Esophagus squamous epithelium (tissue), 5 donors: Measurements from ENCODE around the gene DGKB. TPM values are rescaled to one million over a fixed set of nuclear protein-coding genes. Genes with fewer than 3 reads are reported as not detected.

Experiments
- DNase-seq: peaks from one replicate; lab custom pipeline; 2025; lab: John Stamatoyannopoulos, UW
- H3K27ac ChIP-seq, 4 donors: fragments of 200-600 bp; sonication (generic); one replicate each; pipeline ENCODE4 v1.5.1; 2016 to 2019; ENCODE audit warnings: mild to moderate bottlenecking in 1 of 4
- H3K27me3 ChIP-seq, 4 donors: fragments of 200-600 bp; sonication (generic); 1 replicate in 3 of 4; 2 replicates in 1 of 4; pipeline versions ENCODE4 v1.5.1 to v1.6.0; 2017 to 2021; ENCODE audit warnings: antibody characterized with exemption in 1 of 4
- H3K36me3 ChIP-seq, 3 donors: fragments of 200-600 bp; sonication (generic); one replicate each; pipeline ENCODE4 v1.5.1; 2016 to 2019
- H3K4me1 ChIP-seq, 3 donors: fragments of 200-600 bp; sonication (generic); one replicate each; pipeline ENCODE4 v1.5.1; 2017 to 2019
- H3K4me3 ChIP-seq, 4 donors: fragments of 200-600 bp; sonication (generic); 1 replicate in 3 of 4; 2 replicates in 1 of 4; pipeline ENCODE4 v1.5.1; 2016 to 2019; ENCODE audit warnings: mild to moderate bottlenecking in 2 of 4, moderate library complexity in 1 of 4
- H3K9me3 ChIP-seq, 3 donors: fragments of 200-600 bp; sonication (generic); one replicate each; pipeline ENCODE4 v1.5.1; 2016 to 2019
- CTCF ChIP-seq, 6 experiments: fragments of 450-650 bp in 4 of 6; fragments of 200-600 bp in 2 of 6; sonication (generic) in 2 of 6; IDR thresholded peaks; one replicate each; pipeline ENCODE4 v1.5.1; 2016 to 2019; ENCODE audit warnings: antibody characterized with exemption in 6 of 6, mild to moderate bottlenecking in 4 of 6, moderate library complexity in 4 of 6
- POLR2A ChIP-seq, 4 donors: fragments of 450-650 bp; IDR thresholded peaks; one replicate each; pipeline ENCODE4 v1.6.1; 2017; ENCODE audit warnings: antibody characterized with exemption in 4 of 4, mild to moderate bottlenecking in 4 of 4, moderate library complexity in 3 of 4
- WGBS, 2 donors: methylation state at CpG; one replicate each; pipeline ENCODE4 v1.1.5; 2018; 5-methylcytosine and 5-hydroxymethylcytosine counted together
- intact Hi-C: fragments of 100-400 bp; cut with DNase I; formaldehyde crosslinking; loops from one replicate; pipeline ENCODE4 v1.15.0; 2022
- total RNA-seq, 4 donors: library from RNA; depleted of rRNA; stranded (reverse); fragments of >200 nt; gene quantifications; one replicate each; pipeline ENCODE4 v1.1.0, GENCODE V29; 2016
- donor health status: DM: yes; HTN: yes; CAD: no.

DGKB gene
- total RNA-seq, 4 donors from 2014 or later, result 0.09 to 1.1 (median 0.23) TPM; not detected in 1

DNA sequence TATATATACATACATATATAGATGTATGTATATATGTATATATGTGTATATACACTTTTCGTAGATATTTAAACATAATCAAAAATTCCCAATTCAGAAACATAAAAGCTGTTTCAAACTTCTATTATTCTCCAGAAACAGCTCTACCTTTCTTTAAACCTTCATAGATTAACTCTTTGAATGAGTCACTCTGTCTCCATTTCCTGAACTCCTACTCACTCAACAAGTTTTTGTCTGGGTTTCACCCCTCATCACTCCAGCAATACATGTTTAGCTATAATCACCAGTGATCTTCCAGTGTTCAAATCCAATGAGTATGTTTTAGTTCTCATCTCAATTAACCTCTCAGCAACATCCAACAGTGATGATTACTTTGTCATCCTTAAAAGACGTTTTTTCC is 9.6 kb downstream of the DGKB start:
- intact Hi-C loops, result no loop called here
- Histone ChIP-seq H3K27me3 (no peaks in the 10 kb centered on the region), H3K36me3 (no peaks in the 10 kb centered on the region), H3K4me3 (no peak overlapping the region), H3K4me1 (no peaks in the 10 kb centered on the region), H3K27ac (no peak overlapping the region), H3K9me3 (no peaks in the 10 kb centered on the region)
- DNase-seq, result no peak
- TF ChIP-seq CTCF (IDR thresholded peaks at IDR 0.05), result no peak
- no peak for TF ChIP-seq POLR2A (IDR thresholded peaks at IDR 0.05)
- WGBS, 2 donors, result 35 to 43% methylated on average over 2 of the region's 2 CpGs

- Histone ChIP-seq H3K36me3 (no peaks in the 10 kb centered on the region), H3K27ac (no peak overlapping the region), H3K9me3 (no peaks in the 10 kb centered on the region), H3K27me3 (no peaks in the 10 kb centered on the region), H3K4me3 (no peak overlapping the region), H3K4me1 (no peaks in the 10 kb centered on the region)
- DNase-seq, result no peak
- intact Hi-C loops, result no loop called here
- 91 to 93% methylated on average over 3 of the region's 3 CpGs for WGBS, 2 donors
- no peak for TF ChIP-seq CTCF (IDR thresholded peaks at IDR 0.05)
These were observed 11.3 kb downstream of the DGKB start for GRCh38 chr7:14891289-14891688.

DNA sequence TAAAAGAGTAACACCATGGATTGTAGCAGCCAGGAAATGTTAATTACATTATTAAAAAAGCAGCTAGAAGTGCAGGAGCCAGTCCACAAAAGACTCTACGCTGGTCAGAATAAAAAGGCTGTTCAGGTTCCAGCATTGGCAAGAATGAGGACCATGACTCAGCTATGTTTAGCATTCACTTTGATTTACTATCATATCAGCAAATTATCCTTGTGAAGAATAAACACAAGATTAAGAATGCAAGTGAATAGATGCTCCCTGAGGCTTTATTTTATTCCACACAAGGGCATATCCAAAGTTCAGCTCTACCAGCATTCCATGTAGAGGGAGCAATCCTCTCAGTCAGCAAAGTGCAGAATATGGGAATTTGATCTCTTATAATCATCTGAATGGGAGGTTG is 13.6 kb downstream of the DGKB start:
- intact Hi-C loops, result no loop called here
- no peak overlapping the region for H3K27ac ChIP-seq
- no peaks in the 10 kb centered on the region for H3K9me3 ChIP-seq
- no peak overlapping the region for H3K4me3 ChIP-seq
- H3K36me3 ChIP-seq, result no peaks in the 10 kb centered on the region
- 12 to 19% methylated on average over 1 of the region's 1 CpG for WGBS, 2 donors
- TF ChIP-seq CTCF (IDR thresholded peaks at IDR 0.05) (no peak), POLR2A (IDR thresholded peaks at IDR 0.05) (no peak)
- H3K4me1 ChIP-seq, result no peaks in the 10 kb centered on the region
- no peak for DNase-seq
- H3K27me3 ChIP-seq, result no peaks in the 10 kb centered on the region

DNA sequence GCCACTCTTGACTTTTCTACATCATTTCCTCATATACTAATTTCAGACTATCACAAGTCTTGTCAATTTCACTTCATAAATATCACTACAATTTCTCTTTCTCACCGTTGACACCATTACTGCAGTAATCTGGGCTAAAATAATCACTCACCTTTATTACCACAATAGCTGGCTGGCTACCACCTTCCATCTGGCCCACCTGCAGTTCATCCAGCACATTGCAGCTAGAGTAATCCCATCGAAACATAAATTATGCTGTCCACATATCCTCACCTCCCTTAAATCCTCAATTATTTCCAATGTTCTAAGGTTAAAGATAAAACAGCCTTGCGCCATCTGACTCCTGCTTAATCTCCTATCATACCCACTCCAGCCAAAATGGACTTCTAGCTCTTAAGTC is 16.0 kb downstream of the DGKB start:
- Histone ChIP-seq H3K9me3 (no peaks in the 10 kb centered on the region), H3K4me3 (no peak overlapping the region), H3K27me3 (no peaks in the 10 kb centered on the region), H3K36me3 (no peaks in the 10 kb centered on the region), H3K27ac (no peak overlapping the region), H3K4me1 (no peaks in the 10 kb centered on the region)
- intact Hi-C loops, result no loop called here
- DNase-seq, result no peak
- no peak for TF ChIP-seq CTCF (IDR thresholded peaks at IDR 0.05)
- TF ChIP-seq POLR2A (IDR thresholded peaks at IDR 0.05), result no peak
- 79% methylated on average over 3 of the region's 3 CpGs for WGBS, 2 donors

GRCh38 chr7:14875941-14876587 is 26.5 kb downstream of the DGKB start:
- H3K36me3 ChIP-seq, result no peaks in the 10 kb centered on the region
- WGBS, 2 donors, result 65 to 73% methylated on average over 8 of the region's 8 CpGs
- H3K4me3 ChIP-seq, result no peak overlapping the region
- no peaks in the 10 kb centered on the region for H3K4me1 ChIP-seq
- intact Hi-C loops, result no loop called here
- no peaks in the 10 kb centered on the region for H3K9me3 ChIP-seq
- TF ChIP-seq POLR2A (IDR thresholded peaks at IDR 0.05) (no peak), CTCF (IDR thresholded peaks at IDR 0.05) (no peak)
- H3K27me3 ChIP-seq, result no peaks in the 10 kb centered on the region
- no peak overlapping the region for H3K27ac ChIP-seq
- DNase-seq, result no peak
